OCI-M2 (cell line): ENCODE data around the gene SCN2A.
"Not testable (repeated sequence)": the region's sequence is repeated elsewhere in the genome, so short reads cannot be mapped to it uniquely, and the experiment has no call there.

Experiments used
- DNase-seq: peaks from one replicate; lab custom pipeline; 2025; ENCODE audit not compliant: unreplicated experiment; lab: John Stamatoyannopoulos, UW

Gene SCN2A

GRCh38 chr2:165251366-165251765 is 12.2 kb downstream of the SCN2A start:
- no peak for DNase-seq

GRCh38 chr2:165253178-165253577 is 14.0 kb downstream of the SCN2A start:
- DNase-seq: no peak

GRCh38 chr2:165256618-165257017 is 17.4 kb downstream of the SCN2A start:
- no peak for DNase-seq

GRCh38 chr2:165260347-165260746 is 21.1 kb downstream of the SCN2A start:
- not testable (repeated sequence) for DNase-seq

- no peak for DNase-seq
Measured at GRCh38 chr2:165268754-165269153, 29.5 kb downstream of the SCN2A start.

GRCh38 chr2:165273176-165273575 is 34.0 kb downstream of the SCN2A start:
- no peak for DNase-seq

GRCh38 chr2:165274698-165275097 is 35.5 kb downstream of the SCN2A start:
- DNase-seq: no peak

GRCh38 chr2:165275932-165276331 is 36.7 kb downstream of the SCN2A start:
- no peak for DNase-seq

- DNase-seq: no peak
Measured at GRCh38 chr2:165277295-165277694, 38.1 kb downstream of the SCN2A start.

- no peak for DNase-seq
Measured at GRCh38 chr2:165277860-165278656, 38.8 kb downstream of the SCN2A start.

GRCh38 chr2:165280356-165280755 is 41.1 kb downstream of the SCN2A start:
- DNase-seq: no peak

GRCh38 chr2:165281387-165281786 is 42.2 kb downstream of the SCN2A start:
- no peak for DNase-seq

- no peak for DNase-seq
Measured at GRCh38 chr2:165283342-165283741, 44.1 kb downstream of the SCN2A start.

- DNase-seq: no peak
Measured at GRCh38 chr2:165287094-165287778, 48.0 kb downstream of the SCN2A start.

- DNase-seq: no peak
Measured at GRCh38 chr2:165289069-165289468, 49.9 kb downstream of the SCN2A start.

GRCh38 chr2:165293440-165294420 is 54.5 kb downstream of the SCN2A start:
- DNase-seq: peak; percentile 38

GRCh38 chr2:165294912-165295311 is 55.7 kb downstream of the SCN2A start:
- DNase-seq: no peak

GRCh38 chr2:165295643-165296042 is 56.4 kb downstream of the SCN2A start:
- DNase-seq: no peak

- DNase-seq: no peak
Measured at GRCh38 chr2:165305391-165306096, 66.3 kb downstream of the SCN2A start.

GRCh38 chr2:165307317-165307716 is 68.1 kb downstream of the SCN2A start:
- DNase-seq: no peak

- no peak for DNase-seq
Measured at GRCh38 chr2:165311949-165312348, 72.7 kb downstream of the SCN2A start.
